ENCODE results near the gene TMBIM4.

Gene TMBIM4

GRCh38 chr12:66113471-66113870 is 56.3 kb downstream of the TMBIM4 start:
- no peaks in the 10 kb centered on the region for H3K9me3 ChIP-seq (replicated peaks; ENCODE audit: low read length)
- H3K4me2 ChIP-seq (ENCODE audit: low read length) = no peak overlapping the region
- H3K4me3 ChIP-seq (ENCODE audit: low read length) = no peak overlapping the region
- H3K36me3 ChIP-seq (ENCODE audit: insufficient read depth, low read length) = no peaks in the 10 kb centered on the region
- H3K4me1 ChIP-seq (ENCODE audit: control insufficient read depth, insufficient read depth, low read length) = no peaks in the 10 kb centered on the region
- no peak overlapping the region for H3K9ac ChIP-seq (ENCODE audit: low read depth, low read length)
- H3K27me3 ChIP-seq (ENCODE audit: control insufficient read depth, insufficient read depth, low read length) = no peaks in the 10 kb centered on the region

DNA sequence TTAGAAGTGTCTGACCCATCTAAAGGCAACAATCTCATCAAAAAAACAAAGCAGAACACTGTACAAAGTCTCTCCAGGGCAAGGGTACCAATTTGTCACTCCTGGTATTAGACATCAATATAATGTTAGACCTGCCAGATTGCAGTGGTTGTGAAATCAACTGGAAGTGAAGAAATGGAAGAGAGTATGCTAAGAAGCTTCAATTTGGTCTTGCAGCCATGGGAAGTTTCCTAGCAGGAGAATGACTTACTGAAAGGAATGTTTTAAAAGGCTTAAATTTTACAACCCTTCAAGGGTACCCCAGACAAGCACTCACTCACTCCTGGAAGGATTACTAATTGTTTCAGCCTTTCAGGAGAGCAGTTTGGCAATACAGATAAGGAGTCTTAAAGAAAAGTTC is 58.2 kb downstream of the TMBIM4 start:
- peaks cover 6% of the 10 kb centered on the region for H3K4me1 ChIP-seq (ENCODE audit: control insufficient read depth, insufficient read depth, low read length)
- no peak overlapping the region for H3K9ac ChIP-seq (ENCODE audit: low read depth, low read length)
- H3K4me2 ChIP-seq (ENCODE audit: low read length) = no peak overlapping the region
- no peaks in the 10 kb centered on the region for H3K36me3 ChIP-seq (ENCODE audit: insufficient read depth, low read length)
- no peak overlapping the region for H3K4me3 ChIP-seq (ENCODE audit: low read length)
- H3K9me3 ChIP-seq (replicated peaks; ENCODE audit: low read length) = no peaks in the 10 kb centered on the region
- no peaks in the 10 kb centered on the region for H3K27me3 ChIP-seq (ENCODE audit: control insufficient read depth, insufficient read depth, low read length)

- no peak overlapping the region for H3K4me3 ChIP-seq (ENCODE audit: low read length)
- H3K9ac ChIP-seq (ENCODE audit: low read depth, low read length) = no peak overlapping the region
- peaks cover 6% of the 10 kb centered on the region for H3K4me1 ChIP-seq (ENCODE audit: control insufficient read depth, insufficient read depth, low read length)
- no peak overlapping the region for H3K4me2 ChIP-seq (ENCODE audit: low read length)
- no peaks in the 10 kb centered on the region for H3K36me3 ChIP-seq (ENCODE audit: insufficient read depth, low read length)
- H3K9me3 ChIP-seq (replicated peaks; ENCODE audit: low read length) = no peaks in the 10 kb centered on the region
- H3K27me3 ChIP-seq (ENCODE audit: control insufficient read depth, insufficient read depth, low read length) = no peaks in the 10 kb centered on the region
Observed at GRCh38 chr12:66109056-66109455, 60.7 kb downstream of the TMBIM4 start.

GRCh38 chr12:66108386-66108785 is 61.4 kb downstream of the TMBIM4 start:
- Histone ChIP-seq H3K4me2 (ENCODE audit: low read length) (no peak overlapping the region), H3K27me3 (ENCODE audit: control insufficient read depth, insufficient read depth, low read length) (no peaks in the 10 kb centered on the region), H3K4me1 (ENCODE audit: control insufficient read depth, insufficient read depth, low read length) (peaks cover 6% of the 10 kb centered on the region), H3K9ac (ENCODE audit: low read depth, low read length) (no peak overlapping the region), H3K36me3 (ENCODE audit: insufficient read depth, low read length) (no peaks in the 10 kb centered on the region), H3K4me3 (ENCODE audit: low read length) (no peak overlapping the region), H3K9me3 (replicated peaks; ENCODE audit: low read length) (no peaks in the 10 kb centered on the region)

- H3K36me3 ChIP-seq (ENCODE audit: insufficient read depth, low read length) = no peaks in the 10 kb centered on the region
- H3K4me1 ChIP-seq (ENCODE audit: control insufficient read depth, insufficient read depth, low read length) = peaks cover 6% of the 10 kb centered on the region
- H3K4me2 ChIP-seq (ENCODE audit: low read length) = peak overlapping the region; percentile 19
- no peak overlapping the region for H3K4me3 ChIP-seq (ENCODE audit: low read length)
- H3K27me3 ChIP-seq (ENCODE audit: control insufficient read depth, insufficient read depth, low read length) = peaks cover under 1% of the 10 kb centered on the region
- H3K9me3 ChIP-seq (replicated peaks; ENCODE audit: low read length) = no peaks in the 10 kb centered on the region
- H3K9ac ChIP-seq (ENCODE audit: low read depth, low read length) = peak overlapping the region; percentile 43
Observed at GRCh38 chr12:66107451-66107915, 62.3 kb downstream of the TMBIM4 start.

- Histone ChIP-seq H3K4me2 (ENCODE audit: low read length) (no peak overlapping the region), H3K36me3 (ENCODE audit: insufficient read depth, low read length) (no peaks in the 10 kb centered on the region), H3K4me3 (ENCODE audit: low read length) (no peak overlapping the region), H3K27me3 (ENCODE audit: control insufficient read depth, insufficient read depth, low read length) (peaks cover 5% of the 10 kb centered on the region), H3K9ac (ENCODE audit: low read depth, low read length) (no peak overlapping the region), H3K9me3 (replicated peaks; ENCODE audit: low read length) (no peaks in the 10 kb centered on the region), H3K4me1 (ENCODE audit: control insufficient read depth, insufficient read depth, low read length) (peaks cover 6% of the 10 kb centered on the region)
Observed at GRCh38 chr12:66103016-66103913, 66.5 kb downstream of the TMBIM4 start.

GRCh38 chr12:66092559-66093269 is 77.1 kb downstream of the TMBIM4 start:
- H3K9ac ChIP-seq (ENCODE audit: low read depth, low read length) = no peak overlapping the region
- H3K27me3 ChIP-seq (ENCODE audit: control insufficient read depth, insufficient read depth, low read length) = no peaks in the 10 kb centered on the region

DNA sequence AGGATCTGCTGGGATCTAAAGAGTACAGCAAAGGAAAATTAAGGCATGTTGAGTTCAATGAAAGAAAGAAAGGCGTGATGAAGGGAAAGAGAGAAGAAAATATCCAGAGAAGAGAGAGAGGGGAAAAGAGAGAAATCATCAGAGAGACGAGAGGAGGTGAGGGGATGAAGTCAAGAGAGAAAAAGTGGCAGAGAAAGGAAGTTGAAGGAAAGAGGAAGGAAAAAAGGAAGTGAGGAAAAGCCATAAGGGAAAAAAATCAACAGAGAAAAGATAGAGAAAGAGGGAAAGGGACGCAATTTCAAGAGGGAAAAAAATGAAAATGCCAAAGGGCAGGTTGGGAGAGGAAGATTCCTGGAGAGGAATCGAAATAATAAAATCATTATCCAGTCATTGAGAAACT is 79.6 kb downstream of the TMBIM4 start:
- Histone ChIP-seq H3K36me3 (ENCODE audit: insufficient read depth, low read length) (no peaks in the 10 kb centered on the region), H3K27me3 (ENCODE audit: control insufficient read depth, insufficient read depth, low read length) (no peaks in the 10 kb centered on the region), H3K9ac (ENCODE audit: low read depth, low read length) (no peak overlapping the region), H3K4me1 (ENCODE audit: control insufficient read depth, insufficient read depth, low read length) (peaks cover 18% of the 10 kb centered on the region), H3K4me2 (ENCODE audit: low read length) (no peak overlapping the region), H3K9me3 (replicated peaks; ENCODE audit: low read length) (no peaks in the 10 kb centered on the region), H3K4me3 (ENCODE audit: low read length) (no peak overlapping the region)

More at GRCh38 chr12:66092559-66093269, 77.1 kb downstream of the TMBIM4 start:
- H3K4me1 ChIP-seq (ENCODE audit: control insufficient read depth, insufficient read depth, low read length) = peaks cover 13% of the 10 kb centered on the region
- H3K4me3 ChIP-seq (ENCODE audit: low read length) = no peak overlapping the region
- H3K4me2 ChIP-seq (ENCODE audit: low read length) = peak overlapping the region; percentile 31
- no peaks in the 10 kb centered on the region for H3K9me3 ChIP-seq (replicated peaks; ENCODE audit: low read length)
- H3K36me3 ChIP-seq (ENCODE audit: insufficient read depth, low read length) = no peaks in the 10 kb centered on the region

GRCh38 chr12:66087365-66087943 is 82.3 kb downstream of the TMBIM4 start:
- Histone ChIP-seq H3K9ac (ENCODE audit: low read depth, low read length) (peak overlapping the region; percentile 21), H3K4me3 (ENCODE audit: low read length) (no peak overlapping the region), H3K4me1 (ENCODE audit: control insufficient read depth, insufficient read depth, low read length) (peaks cover 10% of the 10 kb centered on the region), H3K4me2 (ENCODE audit: low read length) (no peak overlapping the region), H3K27me3 (ENCODE audit: control insufficient read depth, insufficient read depth, low read length) (no peaks in the 10 kb centered on the region), H3K9me3 (replicated peaks; ENCODE audit: low read length) (no peaks in the 10 kb centered on the region), H3K36me3 (ENCODE audit: insufficient read depth, low read length) (no peaks in the 10 kb centered on the region)

DNA sequence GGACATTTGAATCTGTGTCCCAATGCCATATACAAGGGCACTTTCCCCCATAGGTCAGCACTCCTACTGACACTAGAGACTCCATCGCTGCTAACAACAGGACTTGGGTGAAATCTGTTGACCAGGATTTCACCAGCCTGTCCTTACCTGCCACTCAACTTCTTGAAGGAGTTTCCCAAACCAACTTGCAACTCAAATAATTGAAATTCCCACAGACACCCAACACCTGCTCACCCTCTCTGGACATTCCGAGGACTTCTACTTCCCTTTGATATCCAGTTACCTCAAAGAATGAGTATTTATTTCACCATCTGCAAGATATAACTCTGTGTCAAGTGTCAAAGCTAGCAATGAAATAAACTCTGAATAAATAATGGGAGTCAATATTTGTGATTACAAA is 83.8 kb downstream of the TMBIM4 start:
- no peak overlapping the region for H3K9ac ChIP-seq (ENCODE audit: low read depth, low read length)
- H3K36me3 ChIP-seq (ENCODE audit: insufficient read depth, low read length) = no peaks in the 10 kb centered on the region
- H3K9me3 ChIP-seq (replicated peaks; ENCODE audit: low read length) = no peaks in the 10 kb centered on the region
- no peak overlapping the region for H3K4me2 ChIP-seq (ENCODE audit: low read length)
- no peaks in the 10 kb centered on the region for H3K27me3 ChIP-seq (ENCODE audit: control insufficient read depth, insufficient read depth, low read length)
- no peak overlapping the region for H3K4me3 ChIP-seq (ENCODE audit: low read length)
- H3K4me1 ChIP-seq (ENCODE audit: control insufficient read depth, insufficient read depth, low read length) = peaks cover 5% of the 10 kb centered on the region

Measured in skeletal muscle satellite cell (primary cell).